Activated T-cell treated with anti-CD3 and anti-CD28 coated beads, Interleukin-2, amount 50 U/mL, for 4 hours (primary cell): ENCODE data around the gene MNAT1. TPM values are rescaled to one million over a fixed set of nuclear protein-coding genes. Genes with fewer than 3 reads are reported as not detected.
"Not testable (repeated sequence)": the region's sequence is repeated elsewhere in the genome, so short reads cannot be mapped to it uniquely, and the experiment has no call there.

Source experiments
- ATAC-seq, 2 donors: fragments of 200-7000 bp; cut with Tn5 transposase; one replicate each; pipeline ENCODE4 v1.10.0; 2021
- DNase-seq: peaks from one replicate; pipeline ENCODE4 v3.0.0-alpha.2; 2020
- H3K27me3 Mint-ChIP-seq: one replicate; pipeline ENCODE4 v1.8.0; 2021; ENCODE audit warnings: low read depth, mixed read lengths
- H3K36me3 Mint-ChIP-seq: one replicate; pipeline ENCODE4 v1.8.0; 2022; ENCODE audit warnings: mixed read lengths; ENCODE audit not compliant: insufficient read depth
- H3K4me1 Mint-ChIP-seq: one replicate; pipeline ENCODE4 v1.8.0; 2021; ENCODE audit warnings: low read depth, mixed read lengths
- H3K4me3 Mint-ChIP-seq: one replicate; pipeline ENCODE4 v1.8.0; 2021; ENCODE audit warnings: mild to moderate bottlenecking, moderate library complexity, mixed read lengths
- H3K9me3 Mint-ChIP-seq: one replicate; pipeline ENCODE4 v1.8.0; 2021; ENCODE audit warnings: mixed read lengths
- total RNA-seq, 3 donors: library from RNA; stranded (reverse); gene quantifications; one replicate each; pipeline ENCODE4 v1.2.1, GENCODE V29; 2021

The MNAT1 gene
- total RNA-seq, 3 donors from 2014 or later: 43.0 to 49.4 (median 43.4) TPM

DNA sequence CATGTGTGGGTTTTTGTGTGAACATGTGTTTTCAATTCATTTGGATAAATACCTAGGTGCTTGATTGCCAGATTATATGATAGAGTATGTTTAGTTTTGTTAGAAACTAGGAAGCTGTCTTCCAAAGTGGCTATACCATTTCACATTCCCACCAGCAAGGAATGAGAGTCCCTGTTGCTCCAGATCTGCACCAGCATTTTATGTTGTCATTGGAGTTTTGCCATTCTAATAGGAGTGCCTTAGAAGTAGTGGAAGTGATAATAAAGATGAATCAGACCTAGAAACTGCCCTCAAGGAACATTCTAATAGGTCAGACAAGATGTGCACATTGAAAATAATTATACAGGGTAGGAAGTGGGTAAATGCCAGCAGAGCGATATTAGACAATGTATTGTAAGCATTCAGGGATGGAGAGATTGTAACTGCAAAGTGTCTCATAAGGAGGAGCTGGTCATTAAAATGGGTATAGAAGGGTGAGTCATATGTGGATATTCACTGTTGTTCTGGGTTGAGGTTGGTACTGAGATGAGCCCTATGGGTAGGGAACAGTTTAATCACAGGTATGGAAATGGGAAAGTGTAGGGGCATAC, 71.4 kb downstream of the MNAT1 start:
- no peaks in the 10 kb centered on the region for H3K4me1 Mint-ChIP-seq
- H3K4me3 Mint-ChIP-seq: no peak overlapping the region
- no peaks in the 10 kb centered on the region for H3K27me3 Mint-ChIP-seq
- DNase-seq (no peak), ATAC-seq (peak; percentile 27 to 41)
- peaks cover 29% of the 10 kb centered on the region for H3K36me3 Mint-ChIP-seq
- no peaks in the 10 kb centered on the region for H3K9me3 Mint-ChIP-seq

DNA sequence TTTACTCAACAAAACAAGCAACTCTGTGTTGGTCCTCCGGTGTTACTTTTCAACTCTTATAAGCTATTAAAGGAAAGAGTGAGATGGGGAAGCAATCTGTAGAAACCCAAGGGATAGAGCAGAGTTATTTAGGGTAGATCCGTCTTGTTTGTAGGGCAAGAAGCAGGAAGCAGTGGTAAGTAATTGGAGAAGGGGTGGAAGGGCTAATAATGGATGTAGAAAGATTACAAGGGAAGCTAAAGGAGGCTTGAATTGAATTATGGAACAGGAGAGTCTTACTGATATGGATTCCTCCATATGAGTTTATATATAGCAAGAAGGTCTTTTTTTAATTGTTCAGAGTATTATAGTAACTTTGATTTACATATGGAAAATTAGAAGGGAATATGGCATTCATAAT, 72.7 kb downstream of the MNAT1 start:
- no peak for DNase-seq
- H3K9me3 Mint-ChIP-seq: no peaks in the 10 kb centered on the region

GRCh38 chr14:60807971-60808370, 73.4 kb downstream of the MNAT1 start:
- Mint-ChIP-seq H3K4me1 (no peaks in the 10 kb centered on the region), H3K4me3 (no peak overlapping the region), H3K9me3 (no peaks in the 10 kb centered on the region), H3K27me3 (no peaks in the 10 kb centered on the region), H3K36me3 (peaks cover 38% of the 10 kb centered on the region)
- ATAC-seq (no peak), DNase-seq (no peak)

More for the DNA sequence above, 72.7 kb downstream of the MNAT1 start:
- no peak overlapping the region for H3K4me3 Mint-ChIP-seq
- no peak for ATAC-seq
- no peaks in the 10 kb centered on the region for H3K4me1 Mint-ChIP-seq
- peaks cover 34% of the 10 kb centered on the region for H3K36me3 Mint-ChIP-seq
- no peaks in the 10 kb centered on the region for H3K27me3 Mint-ChIP-seq

GRCh38 chr14:60812987-60813386, 78.4 kb downstream of the MNAT1 start:
- Mint-ChIP-seq H3K27me3 (no peaks in the 10 kb centered on the region), H3K4me3 (no peak overlapping the region), H3K36me3 (peaks cover 42% of the 10 kb centered on the region), H3K9me3 (no peaks in the 10 kb centered on the region), H3K4me1 (no peaks in the 10 kb centered on the region)
- DNase-seq (no peak), ATAC-seq (no peak)

GRCh38 chr14:60815371-60815770, 80.8 kb downstream of the MNAT1 start:
- no peaks in the 10 kb centered on the region for H3K27me3 Mint-ChIP-seq
- H3K36me3 Mint-ChIP-seq: peaks cover 36% of the 10 kb centered on the region
- no peak overlapping the region for H3K4me3 Mint-ChIP-seq
- no peaks in the 10 kb centered on the region for H3K9me3 Mint-ChIP-seq
- ATAC-seq (no peak), DNase-seq (no peak)
- H3K4me1 Mint-ChIP-seq: no peaks in the 10 kb centered on the region

GRCh38 chr14:60817113-60817512, 82.6 kb downstream of the MNAT1 start:
- Mint-ChIP-seq H3K27me3 (no peaks in the 10 kb centered on the region), H3K4me3 (no peak overlapping the region), H3K4me1 (no peaks in the 10 kb centered on the region), H3K9me3 (no peaks in the 10 kb centered on the region), H3K36me3 (peaks cover 35% of the 10 kb centered on the region)
- no peak for ATAC-seq
- no peak for DNase-seq

GRCh38 chr14:60819575-60819974, 85.0 kb downstream of the MNAT1 start:
- Mint-ChIP-seq H3K36me3 (peaks cover 23% of the 10 kb centered on the region), H3K9me3 (no peaks in the 10 kb centered on the region), H3K27me3 (no peaks in the 10 kb centered on the region), H3K4me3 (no peak overlapping the region), H3K4me1 (no peaks in the 10 kb centered on the region)
- ATAC-seq: no peak
- DNase-seq: no peak

DNA sequence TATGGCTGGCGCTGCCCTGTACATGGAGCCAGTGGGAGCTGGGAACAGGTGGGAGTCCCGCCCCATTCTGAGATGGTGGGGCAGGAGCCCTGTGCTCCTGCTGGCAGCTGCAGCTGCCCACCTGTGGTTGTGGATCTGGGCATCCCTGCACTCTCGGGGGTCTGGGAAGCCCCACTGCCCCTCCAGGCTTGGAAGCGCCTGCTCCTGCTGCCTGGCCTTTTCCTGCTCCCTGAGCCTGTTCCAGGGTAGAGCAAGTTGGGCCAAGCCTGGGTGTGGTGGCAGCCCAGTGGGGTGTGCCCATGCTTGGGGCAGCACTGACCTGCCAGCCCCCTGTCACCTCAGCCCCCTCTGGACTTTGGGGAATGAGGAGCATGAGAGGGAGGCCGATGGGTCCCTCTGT, 104.0 kb downstream of the MNAT1 start:
- H3K4me3 Mint-ChIP-seq: no peak overlapping the region

GRCh38 chr14:60839057-60839456, 104.5 kb downstream of the MNAT1 start:
- Mint-ChIP-seq H3K9me3 (peaks cover 14% of the 10 kb centered on the region), H3K27me3 (no peaks in the 10 kb centered on the region), H3K36me3 (peaks cover 48% of the 10 kb centered on the region), H3K4me1 (no peaks in the 10 kb centered on the region), H3K4me3 (no peak overlapping the region)
- no peak for ATAC-seq
- no peak for DNase-seq

More for the DNA sequence above, 104.0 kb downstream of the MNAT1 start:
- Mint-ChIP-seq H3K9me3 (peaks cover 14% of the 10 kb centered on the region), H3K36me3 (peaks cover 52% of the 10 kb centered on the region), H3K4me1 (no peaks in the 10 kb centered on the region), H3K27me3 (no peaks in the 10 kb centered on the region)
- ATAC-seq (no peak), DNase-seq (no peak)

DNA sequence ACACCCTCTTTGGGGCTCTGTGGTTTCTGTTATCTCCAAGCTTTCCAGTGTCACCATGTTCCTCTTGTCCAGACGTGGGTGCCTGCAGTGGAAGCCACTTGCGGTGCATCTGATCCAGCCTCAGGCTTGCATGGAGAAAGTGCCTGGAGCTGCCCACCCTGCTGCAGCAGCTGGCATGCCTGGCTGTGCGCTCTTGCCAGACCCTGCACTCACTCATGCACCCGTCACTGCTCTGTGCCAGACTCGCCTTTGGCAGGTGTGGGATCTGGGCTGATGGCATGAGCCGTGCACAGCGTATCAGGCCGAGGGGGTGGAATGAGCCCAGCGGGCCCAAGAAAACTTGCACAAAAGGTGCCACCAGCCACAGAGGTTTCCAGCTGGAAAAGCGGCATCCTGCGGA, 105.1 kb downstream of the MNAT1 start:
- H3K36me3 Mint-ChIP-seq: peaks cover 47% of the 10 kb centered on the region
- H3K27me3 Mint-ChIP-seq: no peaks in the 10 kb centered on the region
- ATAC-seq: no peak
- H3K4me1 Mint-ChIP-seq: no peaks in the 10 kb centered on the region
- peaks cover 14% of the 10 kb centered on the region for H3K9me3 Mint-ChIP-seq
- DNase-seq: no peak
- H3K4me3 Mint-ChIP-seq: no peak overlapping the region

DNA sequence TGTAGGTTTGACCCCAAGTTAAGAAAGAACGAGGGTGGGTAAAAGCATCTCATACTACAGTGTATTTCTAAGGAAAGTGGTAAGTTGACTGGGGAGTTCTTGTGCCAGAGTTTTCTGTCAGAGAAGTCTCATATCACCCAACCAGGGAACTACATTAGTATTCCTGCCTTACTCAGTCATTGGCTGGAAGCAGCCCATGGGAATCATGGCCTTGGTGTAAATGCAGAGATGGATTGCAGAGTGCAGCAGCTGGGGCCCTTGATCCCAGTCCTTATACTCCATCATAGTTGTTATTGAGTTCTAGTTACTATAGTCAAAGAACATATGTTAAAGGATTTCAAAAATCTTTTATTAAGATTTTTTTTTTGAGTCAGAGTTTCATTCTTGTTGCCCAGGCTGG, 105.8 kb downstream of the MNAT1 start:
- peaks cover 9% of the 10 kb centered on the region for H3K9me3 Mint-ChIP-seq
- no peaks in the 10 kb centered on the region for H3K27me3 Mint-ChIP-seq
- H3K4me3 Mint-ChIP-seq: no peak overlapping the region
- ATAC-seq: no peak
- DNase-seq: no peak
- H3K36me3 Mint-ChIP-seq: peaks cover 42% of the 10 kb centered on the region
- no peaks in the 10 kb centered on the region for H3K4me1 Mint-ChIP-seq

GRCh38 chr14:60845523-60845922, 111.0 kb downstream of the MNAT1 start:
- H3K27me3 Mint-ChIP-seq: no peaks in the 10 kb centered on the region
- peaks cover 35% of the 10 kb centered on the region for H3K36me3 Mint-ChIP-seq
- peaks cover 24% of the 10 kb centered on the region for H3K9me3 Mint-ChIP-seq
- no peak for ATAC-seq
- H3K4me1 Mint-ChIP-seq: no peaks in the 10 kb centered on the region
- DNase-seq: no peak
- H3K4me3 Mint-ChIP-seq: no peak overlapping the region

GRCh38 chr14:60848066-60848465, 113.5 kb downstream of the MNAT1 start:
- H3K4me1 Mint-ChIP-seq: no peaks in the 10 kb centered on the region
- H3K36me3 Mint-ChIP-seq: peaks cover 48% of the 10 kb centered on the region
- no peak overlapping the region for H3K4me3 Mint-ChIP-seq
- DNase-seq (no peak), ATAC-seq (no peak)
- peaks cover 30% of the 10 kb centered on the region for H3K9me3 Mint-ChIP-seq
- H3K27me3 Mint-ChIP-seq: no peaks in the 10 kb centered on the region

GRCh38 chr14:60851692-60852091, 117.1 kb downstream of the MNAT1 start:
- not testable (repeated sequence) for H3K4me1 Mint-ChIP-seq, H3K27me3 Mint-ChIP-seq, ATAC-seq, H3K4me3 Mint-ChIP-seq, DNase-seq
- Mint-ChIP-seq H3K9me3 (peaks cover 30% of the 10 kb centered on the region), H3K36me3 (peaks cover 65% of the 10 kb centered on the region)

DNA sequence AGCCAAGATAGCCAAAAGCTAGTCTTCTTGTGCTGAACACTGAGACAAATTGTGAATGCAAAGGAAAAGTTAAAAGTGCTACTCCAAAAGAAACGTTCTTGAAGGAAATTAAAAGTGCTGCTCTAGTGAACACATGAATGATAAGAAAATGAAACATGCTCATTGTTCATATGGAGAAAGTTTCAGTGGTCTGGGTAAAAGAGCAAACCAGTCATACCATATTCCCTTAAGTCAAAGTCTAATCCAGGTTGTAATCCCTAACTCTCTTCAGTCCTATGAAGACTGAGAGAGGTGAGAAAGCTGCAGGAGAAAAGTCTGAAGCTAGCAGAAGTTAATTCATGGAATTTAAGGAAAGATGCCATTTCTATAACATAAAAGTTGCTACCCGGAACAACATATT, 121.5 kb downstream of the MNAT1 start:
- Mint-ChIP-seq H3K27me3 (no peaks in the 10 kb centered on the region), H3K4me3 (no peak overlapping the region), H3K9me3 (peaks cover 15% of the 10 kb centered on the region), H3K4me1 (no peaks in the 10 kb centered on the region), H3K36me3 (peaks cover 50% of the 10 kb centered on the region)
- DNase-seq: no peak
- ATAC-seq: no peak

GRCh38 chr14:60859525-60859924, 125.0 kb downstream of the MNAT1 start:
- Mint-ChIP-seq H3K9me3 (peaks cover 11% of the 10 kb centered on the region), H3K36me3 (peaks cover 27% of the 10 kb centered on the region), H3K4me3 (no peak overlapping the region), H3K27me3 (no peaks in the 10 kb centered on the region), H3K4me1 (no peaks in the 10 kb centered on the region)
- ATAC-seq: peak; percentile 56 to 57
- DNase-seq: no peak
